Retinal pigment epithelial cell (primary cell): ENCODE data around the gene RAB18.
A peak's percentile ranks its signal among the peaks of the same experiment; 100 is the strongest.
"Not testable (repeated sequence)": the region's sequence is repeated elsewhere in the genome, so short reads cannot be mapped to it uniquely, and the experiment has no call there.

Source experiments
- DNase-seq: peaks from one replicate; pipeline ENCODE4 v3.0.0-alpha.2; 2010; ENCODE audit warnings: low read depth
- H3K4me3 ChIP-seq: 2 replicates; pipeline ENCODE4 v1.5.1; 2011; ENCODE audit warnings: mild to moderate bottlenecking, low read length, control low read depth, moderate library complexity
- TF ChIP-seq, protein P1 (sequence below): conservative IDR thresholded peaks from 2 replicates; pipeline ENCODE4 v1.5.1; 2011; ENCODE audit warnings: low read depth, low read length, control low read depth, inconsistent platforms

RAB18 gene

GRCh38 chr10:27504007-27504807 lies at the start of gene RAB18:
TSS of gene RAB18 (plus strand) at chr10:27504304. CDS start at chr10:27504370, 66 bp downstream.
- TF ChIP-seq, protein P1, sequence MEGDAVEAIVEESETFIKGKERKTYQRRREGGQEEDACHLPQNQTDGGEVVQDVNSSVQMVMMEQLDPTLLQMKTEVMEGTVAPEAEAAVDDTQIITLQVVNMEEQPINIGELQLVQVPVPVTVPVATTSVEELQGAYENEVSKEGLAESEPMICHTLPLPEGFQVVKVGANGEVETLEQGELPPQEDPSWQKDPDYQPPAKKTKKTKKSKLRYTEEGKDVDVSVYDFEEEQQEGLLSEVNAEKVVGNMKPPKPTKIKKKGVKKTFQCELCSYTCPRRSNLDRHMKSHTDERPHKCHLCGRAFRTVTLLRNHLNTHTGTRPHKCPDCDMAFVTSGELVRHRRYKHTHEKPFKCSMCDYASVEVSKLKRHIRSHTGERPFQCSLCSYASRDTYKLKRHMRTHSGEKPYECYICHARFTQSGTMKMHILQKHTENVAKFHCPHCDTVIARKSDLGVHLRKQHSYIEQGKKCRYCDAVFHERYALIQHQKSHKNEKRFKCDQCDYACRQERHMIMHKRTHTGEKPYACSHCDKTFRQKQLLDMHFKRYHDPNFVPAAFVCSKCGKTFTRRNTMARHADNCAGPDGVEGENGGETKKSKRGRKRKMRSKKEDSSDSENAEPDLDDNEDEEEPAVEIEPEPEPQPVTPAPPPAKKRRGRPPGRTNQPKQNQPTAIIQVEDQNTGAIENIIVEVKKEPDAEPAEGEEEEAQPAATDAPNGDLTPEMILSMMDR: no peak
- H3K4me3 ChIP-seq: peak within 1 kb of the TSS; percentile 87
- peak; percentile 93 for DNase-seq

DNA sequence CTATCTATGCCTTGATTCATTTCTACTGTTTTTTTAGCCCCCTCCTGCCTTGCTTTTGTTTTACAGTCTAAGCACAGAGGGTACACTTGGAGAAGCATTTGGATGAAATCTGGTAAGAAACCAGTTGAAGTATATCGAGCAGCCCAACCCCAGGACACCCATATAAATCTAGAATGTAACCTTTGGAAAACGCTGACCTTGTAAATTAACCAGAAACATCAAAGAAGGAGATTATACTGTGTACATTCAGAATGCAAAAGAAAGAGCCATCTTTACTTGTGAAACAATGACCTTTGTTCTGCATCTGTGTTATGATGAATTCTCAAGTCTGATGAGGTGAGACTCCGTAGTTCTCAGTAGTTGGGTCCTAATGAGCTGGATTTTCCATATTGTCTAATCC lies 49.3 kb upstream of the RAB18 start:
- DNase-seq: no peak
- no peak overlapping the region for H3K4me3 ChIP-seq
- TF ChIP-seq, protein P1: no peak

- TF ChIP-seq, protein P1: no peak
- no peak overlapping the region for H3K4me3 ChIP-seq
- no peak for DNase-seq
These were observed 46.7 kb upstream of the RAB18 start for GRCh38 chr10:27457261-27457945.

- TF ChIP-seq, protein P1: no peak
- DNase-seq: no peak
- H3K4me3 ChIP-seq: no peak overlapping the region
These were observed 46.1 kb upstream of the RAB18 start for GRCh38 chr10:27457966-27458365.

DNA sequence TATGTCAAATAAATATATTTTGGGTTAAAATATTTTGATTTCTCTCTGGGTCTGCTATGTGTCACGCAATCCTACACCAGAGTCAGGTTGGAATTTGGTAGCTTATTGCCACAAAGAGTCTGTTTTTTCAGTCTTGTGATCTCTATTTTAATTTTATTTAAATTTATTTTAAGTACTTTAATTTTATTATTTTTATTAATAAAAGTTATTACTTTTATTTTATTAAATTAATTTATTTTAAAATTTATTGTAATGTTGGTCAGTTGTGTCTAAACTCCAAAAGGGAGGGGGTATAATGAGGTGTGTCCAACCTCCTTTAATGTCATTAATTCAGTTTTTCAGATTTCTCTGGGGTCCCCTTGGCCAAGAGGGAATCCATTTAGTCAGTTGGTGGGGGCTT lies 42.8 kb upstream of the RAB18 start:
- TF ChIP-seq, protein P1: no peak
- no peak for DNase-seq
- H3K4me3 ChIP-seq: no peak overlapping the region

DNA sequence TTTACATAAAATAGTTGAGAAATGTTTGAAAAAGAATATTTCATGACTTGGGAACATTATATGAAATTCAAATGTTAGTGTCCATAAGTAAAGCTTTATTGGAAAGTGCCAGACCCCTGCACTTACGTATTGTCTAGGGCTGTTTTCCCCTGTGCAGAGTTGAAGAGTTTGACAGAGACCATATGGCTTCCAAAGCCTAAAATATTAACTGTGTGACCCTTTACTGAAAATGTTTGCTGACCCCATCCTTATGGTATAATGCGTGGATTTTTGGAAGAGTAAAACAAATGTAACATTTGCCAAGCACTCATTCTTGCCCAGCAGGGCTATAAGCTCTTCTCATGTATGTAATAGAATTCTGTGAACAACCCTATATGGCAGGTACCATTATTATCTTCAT lies 40.1 kb upstream of the RAB18 start:
- TF ChIP-seq, protein P1: no peak
- DNase-seq: no peak
- no peak overlapping the region for H3K4me3 ChIP-seq

- DNase-seq: no peak
- H3K4me3 ChIP-seq: no peak overlapping the region
- TF ChIP-seq, protein P1: no peak
These were observed 39.1 kb upstream of the RAB18 start for GRCh38 chr10:27464993-27465392.

GRCh38 chr10:27465596-27465995 lies 38.5 kb upstream of the RAB18 start:
- DNase-seq, H3K4me3 ChIP-seq: not testable (repeated sequence)
